Erythroblast (primary cell): ENCODE measurements around the gene STARD3.

Experiments used
- DNase-seq, 2 experiments: peaks; one replicate each; lab custom pipeline; 2025; lab: John Stamatoyannopoulos, UW
- GATA1 ChIP-seq: IDR thresholded peaks from 2 replicates; pipeline ENCODE4 v1.6.1; 2011; ENCODE audit warnings: low read depth, mild to moderate bottlenecking, control low read depth, low read length, moderate library complexity
- POLR2A ChIP-seq: IDR thresholded peaks from 2 replicates; pipeline ENCODE4 v1.6.1; 2011; ENCODE audit warnings: mild to moderate bottlenecking, low read length

STARD3 gene

DNA sequence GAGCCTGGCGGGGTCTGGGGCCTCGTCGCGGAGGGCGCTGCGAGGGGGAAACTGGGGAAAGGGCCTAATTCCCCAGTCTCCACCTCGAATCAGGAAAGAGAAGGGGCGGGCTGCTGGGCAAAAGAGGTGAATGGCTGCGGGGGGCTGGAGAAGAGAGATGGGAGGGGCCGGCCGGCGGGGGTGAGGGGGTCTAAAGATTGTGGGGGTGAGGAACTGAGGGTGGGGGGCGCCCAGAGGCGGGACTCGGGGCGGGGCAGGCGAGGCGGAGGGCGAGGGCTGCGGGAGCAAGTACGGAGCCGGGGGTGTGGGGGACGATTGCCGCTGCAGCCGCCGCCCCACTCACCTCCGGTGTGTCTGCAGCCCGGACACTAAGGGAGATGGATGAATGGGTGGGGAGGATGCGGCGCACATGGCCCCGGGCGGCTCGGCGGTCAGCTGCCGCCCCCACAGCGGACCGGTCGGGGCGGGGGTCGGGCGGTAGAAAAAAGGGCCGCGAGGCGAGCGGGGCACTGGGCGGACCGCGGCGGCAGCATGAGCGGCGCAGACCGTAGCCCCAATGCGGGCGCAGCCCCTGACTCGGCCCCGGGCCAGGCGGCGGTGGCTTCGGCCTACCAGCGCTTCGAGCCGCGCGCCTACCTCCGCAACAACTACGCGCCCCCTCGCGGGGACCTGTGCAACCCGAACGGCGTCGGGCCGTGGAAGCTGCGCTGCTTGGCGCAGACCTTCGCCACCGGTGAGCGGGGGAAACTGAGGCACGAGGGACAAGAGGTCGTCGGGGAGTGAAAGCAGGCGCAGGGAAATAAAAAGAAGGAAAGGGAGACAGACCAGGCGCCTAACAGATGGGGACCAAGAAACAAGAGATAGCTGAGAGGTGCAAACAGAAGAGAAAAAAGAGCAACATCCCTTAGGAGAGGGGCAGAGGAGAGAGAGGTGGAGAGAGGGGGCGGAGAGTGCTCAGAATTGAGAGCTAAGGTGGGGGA is 31.3 kb downstream of the STARD3 start, which contains the start of gene PNMT:
TSS of gene PNMT (plus strand) at position 509 of the 980 bp plus-strand sequence. CDS start at position 532, 23 bp downstream.
- DNase-seq: peak; percentile 87 to 89
- peak; percentile 30 for TF ChIP-seq POLR2A
- TF ChIP-seq GATA1: no peak

DNA sequence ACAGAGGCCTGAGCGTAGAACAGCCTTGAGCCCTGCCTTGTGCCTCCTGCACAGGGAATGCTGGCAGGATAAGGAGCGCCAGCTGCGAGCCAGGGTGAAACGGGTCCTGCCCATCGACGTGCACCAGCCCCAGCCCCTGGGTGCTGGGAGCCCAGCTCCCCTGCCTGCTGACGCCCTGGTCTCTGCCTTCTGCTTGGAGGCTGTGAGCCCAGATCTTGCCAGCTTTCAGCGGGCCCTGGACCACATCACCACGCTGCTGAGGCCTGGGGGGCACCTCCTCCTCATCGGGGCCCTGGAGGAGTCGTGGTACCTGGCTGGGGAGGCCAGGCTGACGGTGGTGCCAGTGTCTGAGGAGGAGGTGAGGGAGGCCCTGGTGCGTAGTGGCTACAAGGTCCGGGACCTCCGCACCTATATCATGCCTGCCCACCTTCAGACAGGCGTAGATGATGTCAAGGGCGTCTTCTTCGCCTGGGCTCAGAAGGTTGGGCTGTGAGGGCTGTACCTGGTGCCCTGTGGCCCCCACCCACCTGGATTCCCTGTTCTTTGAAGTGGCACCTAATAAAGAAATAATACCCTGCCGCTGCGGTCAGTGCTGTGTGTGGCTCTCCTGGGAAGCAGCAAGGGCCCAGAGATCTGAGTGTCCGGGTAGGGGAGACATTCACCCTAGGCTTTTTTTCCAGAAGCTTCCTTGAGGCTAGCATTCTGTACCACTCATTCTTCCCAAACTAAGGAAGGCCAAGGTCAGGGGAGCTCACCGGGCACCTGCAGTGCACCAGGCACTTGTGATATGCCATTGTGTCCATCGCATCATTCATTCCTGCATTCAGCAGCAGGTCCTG is 33.2 kb downstream of the STARD3 start:
- DNase-seq: no peak

DNA sequence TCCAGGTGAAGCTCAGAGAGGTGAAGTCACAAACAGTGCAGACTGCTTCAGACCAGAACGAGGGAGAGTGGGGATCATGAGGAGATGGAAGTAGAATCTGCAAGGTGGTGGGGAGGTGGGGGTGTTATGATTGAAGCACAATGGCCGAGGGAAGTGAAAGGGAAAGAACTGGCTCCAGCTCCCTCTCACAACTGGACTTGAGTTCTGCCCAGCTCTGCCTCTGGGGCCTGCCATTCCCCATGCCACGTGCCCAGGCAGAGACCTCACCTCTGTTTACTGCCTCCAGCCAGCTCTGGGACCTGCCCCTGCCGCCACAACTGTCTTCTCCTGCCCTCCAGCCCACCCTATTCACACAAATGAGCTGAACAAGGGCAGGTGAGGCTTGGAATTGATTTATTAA is 33.8 kb downstream of the STARD3 start:
- TF ChIP-seq POLR2A: no peak
- DNase-seq: no peak

More for the DNA sequence above, 33.2 kb downstream of the STARD3 start:
- TF ChIP-seq POLR2A (no peak), GATA1 (no peak)

DNA sequence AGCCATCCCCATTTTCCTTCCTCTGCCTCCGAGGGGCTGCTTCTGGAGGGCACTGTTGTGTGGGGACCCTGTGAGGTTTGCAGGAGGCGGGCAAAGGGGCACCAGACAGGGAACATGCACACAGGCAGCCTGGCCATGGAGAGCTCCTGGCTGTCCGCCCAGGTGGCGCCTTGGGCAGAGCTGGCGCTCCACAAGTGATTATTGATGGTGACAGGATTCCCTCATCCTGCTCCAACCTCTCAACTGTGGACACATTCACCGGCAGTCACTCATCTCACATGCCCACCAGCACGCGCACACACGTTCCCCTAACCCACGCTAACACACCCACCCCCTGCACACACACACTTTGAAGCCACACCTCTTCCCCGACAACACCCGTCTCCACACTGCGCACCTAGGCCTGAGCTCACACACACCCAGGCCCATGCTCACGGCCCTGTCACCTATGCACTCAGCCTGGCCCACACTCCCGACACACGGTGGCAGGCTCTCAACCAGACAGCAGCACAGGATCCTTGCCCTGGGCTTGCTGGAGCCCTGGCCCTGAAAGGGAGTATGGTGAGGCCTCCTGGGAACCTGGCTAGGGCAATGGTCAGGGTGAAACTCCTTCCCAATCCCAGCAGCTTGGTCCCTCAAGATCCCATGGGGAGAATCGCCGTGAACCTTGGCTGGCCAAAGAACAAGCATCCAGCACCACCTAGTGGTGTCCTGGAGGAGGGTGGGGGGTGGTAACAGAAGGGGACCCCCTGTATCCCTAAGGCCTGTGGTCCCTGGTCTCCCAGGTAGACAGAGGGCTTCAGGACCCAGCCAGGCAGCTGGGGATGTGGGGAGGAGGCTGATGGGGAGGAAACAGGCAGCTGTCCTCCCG is 34.9 kb downstream of the STARD3 start:
- DNase-seq: peak; percentile 39 to 42
- TF ChIP-seq GATA1 (no peak), POLR2A (no peak)

DNA sequence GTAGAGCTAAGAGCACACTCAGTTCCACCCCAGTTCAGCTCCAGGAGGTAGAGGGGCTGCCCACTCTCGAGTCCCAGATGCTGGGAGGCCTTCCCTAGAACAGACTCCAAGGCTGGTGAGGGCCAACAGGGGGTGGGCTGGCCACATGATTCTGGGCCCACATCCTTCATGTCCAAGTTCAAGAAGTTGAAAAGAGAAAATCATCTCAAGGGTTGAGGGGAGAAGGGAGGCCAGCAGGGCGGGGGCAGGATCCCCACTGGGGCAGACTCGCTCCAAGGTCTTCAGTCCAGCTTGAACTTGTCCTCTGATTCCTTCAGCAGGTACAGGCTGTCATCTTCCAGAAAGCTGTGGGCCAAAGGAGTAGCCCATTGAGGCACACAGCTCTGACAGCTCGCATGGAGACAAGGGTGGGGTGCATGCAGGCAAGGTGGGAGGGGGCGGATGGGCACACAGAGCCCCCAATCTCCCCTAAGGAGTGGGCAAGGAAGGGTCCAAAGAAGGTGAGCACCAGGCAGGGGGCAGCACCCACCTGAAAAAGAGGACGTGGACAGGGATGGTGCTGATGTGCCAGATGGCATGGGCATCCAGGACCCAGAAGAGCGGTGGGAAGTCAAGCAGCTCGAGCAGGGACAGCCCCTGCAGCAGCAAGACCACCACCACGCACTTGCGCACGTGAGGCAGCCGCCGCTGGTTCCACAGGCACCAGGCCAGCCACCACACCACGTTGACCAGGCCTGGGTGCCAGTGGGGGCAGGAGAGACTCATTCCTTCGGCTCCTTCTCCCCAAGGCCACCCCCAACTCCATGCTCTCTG is 35.8 kb downstream of the STARD3 start:
- TF ChIP-seq POLR2A: no peak
- no peak for TF ChIP-seq GATA1
- no peak for DNase-seq

DNA sequence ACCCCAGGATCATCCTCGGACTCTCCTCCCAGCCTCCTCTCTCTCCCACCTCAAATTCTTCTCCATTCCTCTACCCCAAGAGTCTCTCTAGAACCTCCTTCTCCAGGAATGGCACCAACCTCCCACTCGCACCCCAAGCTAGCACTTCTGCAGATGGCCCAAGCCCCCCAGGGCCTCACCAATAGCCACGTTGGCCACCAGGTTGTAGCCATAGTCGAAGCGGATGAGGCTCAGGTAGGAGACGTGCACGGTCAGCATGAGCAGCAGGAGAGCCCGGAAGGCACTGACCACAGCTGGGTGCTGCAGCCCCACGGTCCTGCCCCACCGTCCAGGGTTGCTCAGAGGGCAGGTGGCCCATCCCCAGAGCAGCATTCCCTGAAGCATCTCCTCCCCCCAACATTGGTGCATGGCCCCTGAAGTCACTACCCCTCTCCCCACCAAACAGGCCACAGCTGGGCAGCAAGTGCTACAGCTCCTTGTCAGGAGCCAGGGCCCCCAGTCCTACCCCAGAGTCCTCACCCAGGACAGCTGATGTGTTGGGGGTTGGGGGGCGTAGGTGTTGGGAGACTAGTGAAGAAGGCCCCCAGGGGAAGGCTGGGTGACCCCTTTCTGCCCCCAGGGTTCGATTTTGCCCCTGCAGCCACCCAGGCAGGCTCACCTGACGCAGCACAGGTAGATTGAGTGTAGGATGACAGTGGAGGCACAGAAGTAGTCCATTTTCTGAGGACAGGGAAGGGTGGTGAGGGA is 36.6 kb downstream of the STARD3 start:
- TF ChIP-seq POLR2A: no peak
- TF ChIP-seq GATA1: no peak
- no peak for DNase-seq

DNA sequence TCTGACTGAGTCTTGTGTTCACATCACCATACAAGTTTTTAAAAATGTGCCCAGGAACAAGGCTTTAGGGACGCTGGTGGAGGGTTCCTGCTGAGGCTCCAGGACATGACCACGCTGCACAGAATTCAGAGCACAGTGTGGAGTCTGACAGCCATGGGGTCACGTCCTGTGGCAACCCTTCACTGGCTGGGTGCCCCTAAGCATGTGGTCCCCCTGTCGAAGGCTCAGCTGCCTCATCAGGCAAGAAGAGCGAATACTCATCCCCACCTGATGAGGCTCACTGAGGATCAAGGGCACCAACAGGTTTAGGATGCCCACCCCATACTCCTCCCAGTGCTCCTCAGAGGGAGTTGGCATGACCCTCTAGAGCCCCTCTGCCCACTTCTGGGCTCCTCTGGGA is 37.2 kb downstream of the STARD3 start:
- TF ChIP-seq GATA1: no peak
- no peak for TF ChIP-seq POLR2A
- DNase-seq: no peak

DNA sequence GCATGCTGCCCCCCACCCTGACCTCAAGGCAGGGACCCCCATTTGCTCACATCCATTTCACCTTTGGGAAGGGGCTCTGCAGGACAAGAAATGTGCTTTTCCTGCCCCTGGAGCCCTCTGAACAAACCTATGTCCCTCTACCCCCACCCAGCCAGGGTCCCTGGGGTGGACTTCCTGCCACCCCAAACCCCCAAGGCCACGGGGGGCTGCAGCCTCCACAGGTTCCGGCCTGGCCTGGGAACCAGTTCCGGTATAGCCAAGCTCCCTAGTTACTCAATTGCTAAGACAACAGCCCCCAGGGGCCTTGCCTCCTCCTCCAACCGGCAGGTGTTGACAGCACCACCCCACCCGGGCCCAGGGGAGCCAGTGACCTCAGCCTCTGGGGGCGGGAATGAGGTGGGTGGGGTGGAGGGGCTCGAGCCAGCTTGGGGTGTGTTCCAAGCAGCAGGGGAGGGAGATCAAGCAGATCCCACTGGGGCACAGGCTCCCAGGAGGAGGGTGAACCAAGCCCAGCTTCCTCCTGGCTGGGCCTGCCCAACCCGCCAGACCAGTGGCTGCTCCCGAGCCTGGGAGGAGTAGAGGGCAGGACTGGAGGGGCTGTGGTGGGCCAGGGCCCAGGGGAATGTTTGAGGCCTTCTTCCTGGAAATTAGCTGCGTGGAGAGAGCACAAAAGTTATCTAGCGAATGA is 37.9 kb downstream of the STARD3 start:
- DNase-seq: peak; percentile 42 to 57
- TF ChIP-seq POLR2A: peak; percentile 29
- TF ChIP-seq GATA1: no peak

DNA sequence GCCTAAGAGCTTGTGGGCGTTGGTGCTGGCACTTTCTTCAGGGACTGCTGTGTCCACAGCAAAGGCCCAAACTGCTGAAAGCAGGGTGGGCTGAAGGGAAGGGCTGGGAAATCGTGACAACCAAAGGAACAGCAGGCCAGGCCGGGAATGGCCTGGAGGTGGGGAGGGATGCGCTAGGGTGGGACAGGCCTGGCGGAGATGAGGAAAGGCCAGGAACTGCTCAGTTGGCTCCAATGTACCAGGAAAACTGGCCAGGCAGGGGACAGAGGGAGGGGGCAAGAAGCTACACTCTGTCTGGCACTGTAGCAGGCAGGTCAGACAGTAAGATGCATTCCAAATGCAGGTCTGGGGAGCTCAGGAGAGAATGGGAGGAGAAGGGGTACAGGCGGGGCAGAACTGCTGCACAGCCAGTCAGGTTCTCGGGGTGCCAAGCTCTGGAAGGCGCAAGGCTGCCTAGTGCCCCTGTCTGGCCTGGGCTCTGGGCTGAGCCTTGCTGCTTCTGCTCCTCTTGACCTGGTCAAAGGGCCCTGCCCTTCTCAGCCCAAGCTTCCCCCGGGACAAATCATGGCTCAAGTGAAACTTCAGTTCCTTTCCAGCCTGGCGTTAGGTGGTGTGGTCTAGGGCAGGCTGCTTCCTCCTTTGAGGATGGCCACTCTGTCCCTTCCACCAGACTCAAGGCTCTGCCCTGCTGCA is 38.6 kb downstream of the STARD3 start:
- DNase-seq: no peak
- no peak for TF ChIP-seq POLR2A
- TF ChIP-seq GATA1: no peak

DNA sequence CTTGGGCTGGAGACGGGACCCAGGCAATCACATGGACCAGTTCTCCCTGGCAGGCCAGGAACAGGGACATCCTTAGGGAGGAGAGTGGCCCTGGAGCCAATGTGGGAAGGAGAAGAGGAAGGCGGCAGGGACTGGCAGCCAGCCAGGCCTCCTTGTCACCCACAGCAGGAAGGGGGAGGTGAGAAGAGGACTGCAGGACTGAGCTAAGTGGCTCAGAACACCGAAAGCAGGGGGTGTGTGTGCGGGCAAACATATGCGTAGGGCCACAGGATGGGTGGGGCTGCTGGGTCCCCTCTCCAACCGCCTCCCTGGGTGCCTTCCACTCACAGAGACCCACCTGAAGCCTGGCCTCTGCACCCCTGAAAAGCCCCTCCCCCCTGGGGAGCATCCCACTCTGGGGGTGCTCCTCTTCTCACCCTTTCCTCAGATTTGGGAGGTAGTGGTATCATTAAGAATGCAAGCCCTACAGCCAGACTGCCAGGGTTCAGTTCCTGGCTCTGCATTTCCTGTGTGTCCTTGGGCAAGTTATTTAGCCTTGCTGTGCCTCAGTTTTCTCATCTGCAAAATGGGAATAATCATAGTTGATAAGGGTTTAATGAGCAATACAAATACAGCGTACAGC is 39.4 kb downstream of the STARD3 start:
- TF ChIP-seq POLR2A (no peak), GATA1 (no peak)
- DNase-seq: peak; percentile 54 to 62

DNA sequence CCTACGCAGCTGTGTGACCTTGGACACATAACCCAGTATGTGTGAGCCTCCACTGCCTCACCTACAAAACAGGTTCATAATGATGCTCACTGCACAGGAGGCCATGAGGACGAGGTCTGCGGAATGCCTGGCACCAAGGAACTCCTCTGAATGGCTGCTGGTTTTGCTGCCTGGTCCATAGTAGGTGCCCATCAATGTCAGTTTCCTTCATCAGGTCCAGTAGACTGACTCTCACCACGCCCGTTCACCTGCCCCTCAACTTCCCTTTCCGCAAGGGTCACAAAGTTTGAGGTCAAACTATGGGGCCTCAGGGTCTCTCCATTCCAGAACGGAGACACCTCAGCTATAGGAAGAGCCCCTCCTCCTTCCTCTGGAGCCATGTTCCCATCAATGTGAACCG is 40.1 kb downstream of the STARD3 start:
- no peak for TF ChIP-seq POLR2A
- TF ChIP-seq GATA1: no peak
- DNase-seq: no peak
